Measurements from ENCODE around the gene MANSC4.

GRCh38 chr12:27779416-27779919 lies 568 bp downstream of the MANSC4 start:
- no peak for TF ChIP-seq EZH2 (IDR thresholded peaks at IDR 0.05)
- TF ChIP-seq POLR2AphosphoS5 (IDR thresholded peaks at IDR 0.05; ENCODE audit: borderline replicate concordance, low read depth, low read length), result no peak

Data from SK-N-MC (cell line).